SH-SY5Y (cell line): ENCODE data around the gene VENTX.

Source experiments
- GATA2 ChIP-seq: IDR thresholded peaks from 2 replicates; pipeline ENCODE4 v1.6.1; 2011; ENCODE audit warnings: mild to moderate bottlenecking, low read depth, low read length
- GATA3 ChIP-seq: IDR thresholded peaks from 2 replicates; pipeline ENCODE4 v1.6.1; 2011; ENCODE audit warnings: low read depth, mild to moderate bottlenecking, low read length, moderate library complexity

DNA sequence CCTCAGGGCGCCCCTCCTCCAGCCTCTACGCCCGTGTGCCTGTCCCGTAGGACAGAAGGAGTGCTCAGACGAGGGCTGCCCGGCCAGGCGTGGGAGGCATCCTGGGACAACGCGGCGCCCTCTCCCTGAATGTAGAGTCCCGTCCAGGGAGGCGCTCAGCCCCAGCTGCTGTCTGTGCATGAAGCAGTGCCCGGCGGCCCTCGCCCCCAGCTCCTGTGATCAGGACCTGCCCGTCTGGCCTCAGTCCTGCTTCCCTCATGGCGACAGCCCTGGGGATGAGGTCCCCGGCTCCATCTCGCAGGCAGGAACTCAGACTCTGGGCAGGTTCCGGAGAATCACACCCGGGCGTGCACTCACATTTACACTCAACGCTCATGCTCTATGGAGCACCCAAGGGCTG, 32.5 kb upstream of the VENTX start:
- TF ChIP-seq GATA2 (no peak), GATA3 (no peak)
